HG02840 (cell line): ENCODE measurements around the gene ALOX5.
"Not testable (repeated sequence)": the region's sequence is repeated elsewhere in the genome, so short reads cannot be mapped to it uniquely, and the experiment has no call there.

Source experiments
- ATAC-seq: cut with Tn5 transposase; IDR thresholded peaks from one replicate; pipeline ENCODE4 v1.9.1; 2021; ENCODE audit warnings: mild to moderate bottlenecking, moderate library complexity, moderate number of reproducible peaks; ENCODE audit not compliant: unreplicated experiment, low FRiP score

The ALOX5 gene

GRCh38 chr10:45403151-45403550, 29.1 kb downstream of the ALOX5 start:
- no peak for ATAC-seq

GRCh38 chr10:45404087-45404769, 30.2 kb downstream of the ALOX5 start:
- ATAC-seq, result no peak

DNA sequence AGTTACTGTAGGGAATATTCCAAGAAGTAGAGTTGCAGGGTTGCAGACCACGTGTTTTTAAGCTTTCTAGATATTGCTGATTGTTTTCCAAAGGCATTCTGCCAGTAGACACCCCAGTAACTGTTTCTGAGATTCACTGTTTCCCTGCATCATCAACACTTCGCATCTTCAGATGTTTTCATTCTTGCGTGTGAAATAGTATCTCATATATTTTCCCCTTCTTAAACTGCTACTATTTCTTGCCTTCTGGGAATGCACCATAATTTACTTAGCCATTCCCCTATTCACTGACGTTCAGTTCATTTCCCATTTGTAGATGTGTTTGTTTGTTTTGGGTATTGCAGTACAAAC, 30.7 kb downstream of the ALOX5 start:
- ATAC-seq, result no peak

- no peak for ATAC-seq
Measured at GRCh38 chr10:45407542-45407941, 33.5 kb downstream of the ALOX5 start.

DNA sequence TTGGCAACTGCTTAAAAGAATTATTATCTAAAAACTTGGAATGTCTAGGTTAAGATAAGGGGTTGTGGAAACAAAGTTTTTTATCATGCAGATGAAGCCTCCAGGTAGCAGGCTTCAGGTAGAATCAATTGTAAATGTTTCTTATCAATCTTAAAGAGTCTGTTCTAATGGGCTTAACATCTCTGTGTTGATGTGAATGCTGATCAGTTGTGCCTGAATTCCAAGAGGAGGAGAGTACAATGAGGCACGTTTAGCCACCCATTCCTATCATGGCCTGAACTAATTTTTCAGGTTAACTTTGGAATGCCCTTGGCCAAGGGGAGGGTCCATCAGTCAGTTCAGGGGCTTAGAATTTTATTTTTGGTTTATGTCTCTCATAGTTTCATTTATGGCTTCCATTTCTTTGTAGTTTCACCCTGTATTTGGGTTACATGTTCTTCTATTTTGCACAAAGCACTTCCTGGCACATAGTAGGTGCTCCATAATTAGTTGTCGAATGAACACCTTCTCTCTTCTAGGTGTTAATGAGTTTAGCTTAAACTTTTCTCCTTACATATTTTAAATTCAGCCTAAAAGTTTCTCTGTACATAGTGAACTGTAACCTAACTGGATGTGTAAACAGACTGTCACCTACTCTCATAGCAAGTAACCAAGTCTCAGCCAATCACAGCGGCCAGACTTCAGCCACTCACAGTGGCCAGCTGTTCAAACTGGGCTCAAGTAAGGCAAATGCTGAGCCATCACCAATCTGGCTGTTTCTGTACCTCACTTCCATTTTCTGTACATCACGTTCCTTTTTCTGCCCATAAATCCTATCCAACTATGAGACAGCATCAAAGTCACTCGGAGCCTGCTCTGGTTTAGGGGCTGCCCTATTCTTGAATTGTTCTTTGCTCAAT, 34.7 kb downstream of the ALOX5 start:
- ATAC-seq, result no peak

DNA sequence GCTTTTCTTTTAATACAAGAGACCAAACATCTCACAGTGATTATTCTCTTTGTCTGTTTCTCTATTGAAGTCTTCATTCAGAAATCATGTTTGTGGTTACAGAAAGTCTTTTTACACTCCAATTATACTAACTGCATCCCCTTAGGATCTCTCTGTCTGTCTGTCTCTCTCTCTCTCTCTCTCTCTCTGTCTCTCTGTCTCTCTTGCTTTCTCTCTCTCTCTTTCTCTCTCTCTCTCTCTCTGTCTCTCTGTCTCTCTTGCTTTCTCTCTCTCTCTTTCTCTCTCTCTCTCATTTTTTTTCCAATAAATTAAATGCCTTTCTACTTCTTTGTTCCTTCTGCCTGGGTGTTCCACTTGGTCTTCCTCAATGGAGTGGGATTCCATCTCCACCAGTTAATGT, 35.3 kb downstream of the ALOX5 start:
- not testable (repeated sequence) for ATAC-seq

DNA sequence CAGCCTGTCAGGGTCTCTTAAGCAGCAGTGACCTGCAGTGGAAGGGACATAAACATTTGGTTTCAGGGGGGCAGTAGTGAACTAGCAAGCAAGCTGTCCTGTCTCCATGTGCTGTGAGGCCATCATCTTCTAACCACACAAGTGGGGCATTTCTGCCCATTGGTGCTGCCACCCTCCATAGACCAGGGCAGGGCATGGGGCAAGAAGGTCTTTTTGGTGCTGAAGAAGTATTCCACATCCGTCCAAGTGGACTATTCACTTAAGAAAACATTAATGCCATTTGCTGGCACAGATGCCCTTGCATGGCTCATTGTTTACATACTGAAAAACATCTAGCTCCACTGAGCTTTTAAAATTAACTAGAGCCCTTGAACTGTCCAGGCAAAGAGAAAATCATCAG, 35.8 kb downstream of the ALOX5 start:
- ATAC-seq, result no peak

GRCh38 chr10:45410489-45410806, 36.4 kb downstream of the ALOX5 start:
- no peak for ATAC-seq

GRCh38 chr10:45410807-45411606, 37.0 kb downstream of the ALOX5 start:
- no peak for ATAC-seq

DNA sequence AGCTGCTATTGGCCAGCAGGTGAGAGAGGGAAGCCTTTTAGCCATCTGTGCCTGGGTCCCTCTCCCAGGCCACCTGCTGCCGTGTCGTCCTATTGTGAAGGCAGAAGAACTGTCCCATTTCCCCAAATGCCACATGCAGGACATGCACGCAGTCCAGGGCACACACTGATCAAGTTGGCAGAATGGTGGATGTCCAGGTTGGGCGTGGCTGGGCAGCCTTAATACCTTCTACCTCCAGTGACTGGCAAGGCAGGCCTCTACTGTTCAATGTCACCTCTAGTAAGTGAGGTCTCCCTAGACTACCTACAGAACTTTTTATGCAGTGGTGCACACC, 37.6 kb downstream of the ALOX5 start:
- ATAC-seq, result no peak

DNA sequence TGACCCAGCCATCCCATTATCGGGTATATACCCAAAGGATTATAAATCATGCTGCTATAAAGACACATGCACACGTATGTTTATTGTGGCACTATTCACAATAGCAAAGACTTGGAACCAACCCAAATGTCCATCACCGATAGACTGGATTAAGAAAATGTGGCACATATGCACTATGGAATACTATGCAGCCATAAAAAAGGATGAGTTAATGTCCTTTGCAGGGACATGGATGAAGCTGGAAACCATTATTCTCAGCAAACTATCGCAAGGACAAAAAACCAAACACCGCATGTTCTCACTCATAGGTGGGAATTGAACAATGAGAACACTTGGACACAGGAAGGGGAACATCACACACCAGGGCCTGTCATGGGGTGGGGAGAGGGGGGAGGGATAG, 41.0 kb downstream of the ALOX5 start:
- ATAC-seq, result not testable (repeated sequence)

DNA sequence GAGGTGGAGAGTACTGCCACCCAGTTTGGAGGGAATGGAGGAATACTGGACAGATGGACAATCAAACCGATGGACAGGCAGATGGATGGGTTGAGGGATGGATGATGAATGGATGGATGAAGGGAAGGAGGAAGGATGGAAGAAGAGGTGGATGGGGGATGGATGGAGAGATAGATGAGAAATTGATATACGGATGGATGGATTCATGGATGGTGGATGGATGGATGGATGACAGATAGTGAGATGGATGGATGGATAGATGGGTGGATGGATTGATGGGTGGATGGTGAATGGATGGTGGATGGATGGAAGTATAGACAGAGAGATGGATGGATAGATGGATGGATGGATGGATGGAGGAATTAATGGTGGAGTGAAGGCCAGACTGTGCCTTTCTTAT, 42.6 kb downstream of the ALOX5 start:
- no peak for ATAC-seq

DNA sequence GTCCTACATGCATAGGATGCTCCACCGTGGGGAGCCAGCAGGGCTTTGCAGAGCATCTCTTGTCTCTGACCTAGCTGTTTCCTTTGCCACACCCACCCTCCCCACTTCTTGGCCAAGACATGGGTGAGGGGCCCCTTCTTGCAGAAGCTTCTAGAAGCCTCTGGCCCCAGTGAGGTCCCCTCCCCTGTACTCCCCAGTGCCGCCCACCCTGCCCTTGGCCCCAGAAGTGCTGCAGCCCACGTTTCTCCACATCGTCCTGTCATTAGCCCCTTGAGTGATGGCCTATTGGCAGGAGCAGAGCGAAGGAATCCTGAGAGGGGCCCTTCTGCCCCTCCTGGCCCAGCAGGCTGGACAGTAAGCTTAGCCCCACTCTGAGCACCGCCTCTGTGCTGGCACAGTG, 43.7 kb downstream of the ALOX5 start:
- ATAC-seq, result no peak

GRCh38 chr10:45418417-45418848, 44.4 kb downstream of the ALOX5 start:
- ATAC-seq, result no peak

- peak; percentile 42 for ATAC-seq
Measured at GRCh38 chr10:45418849-45419675, 45.0 kb downstream of the ALOX5 start.

DNA sequence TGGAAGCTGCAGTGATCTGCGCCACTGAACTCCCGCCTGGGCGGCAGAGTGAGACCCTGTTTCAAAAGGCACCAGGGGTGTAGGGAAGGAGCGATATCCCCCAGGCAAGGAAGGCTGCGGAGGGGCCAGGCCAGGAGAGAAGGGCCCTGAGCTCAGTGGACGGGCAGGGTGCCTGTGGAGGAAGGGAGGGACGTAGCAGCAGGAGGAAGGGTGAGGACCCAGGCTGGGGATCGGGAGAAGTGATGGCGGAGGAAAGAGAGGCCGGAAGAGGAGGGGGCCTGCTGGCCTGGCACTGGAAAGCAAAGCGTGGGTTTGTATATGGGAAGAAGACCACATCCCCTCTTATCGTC, 45.6 kb downstream of the ALOX5 start:
- ATAC-seq, result no peak

DNA sequence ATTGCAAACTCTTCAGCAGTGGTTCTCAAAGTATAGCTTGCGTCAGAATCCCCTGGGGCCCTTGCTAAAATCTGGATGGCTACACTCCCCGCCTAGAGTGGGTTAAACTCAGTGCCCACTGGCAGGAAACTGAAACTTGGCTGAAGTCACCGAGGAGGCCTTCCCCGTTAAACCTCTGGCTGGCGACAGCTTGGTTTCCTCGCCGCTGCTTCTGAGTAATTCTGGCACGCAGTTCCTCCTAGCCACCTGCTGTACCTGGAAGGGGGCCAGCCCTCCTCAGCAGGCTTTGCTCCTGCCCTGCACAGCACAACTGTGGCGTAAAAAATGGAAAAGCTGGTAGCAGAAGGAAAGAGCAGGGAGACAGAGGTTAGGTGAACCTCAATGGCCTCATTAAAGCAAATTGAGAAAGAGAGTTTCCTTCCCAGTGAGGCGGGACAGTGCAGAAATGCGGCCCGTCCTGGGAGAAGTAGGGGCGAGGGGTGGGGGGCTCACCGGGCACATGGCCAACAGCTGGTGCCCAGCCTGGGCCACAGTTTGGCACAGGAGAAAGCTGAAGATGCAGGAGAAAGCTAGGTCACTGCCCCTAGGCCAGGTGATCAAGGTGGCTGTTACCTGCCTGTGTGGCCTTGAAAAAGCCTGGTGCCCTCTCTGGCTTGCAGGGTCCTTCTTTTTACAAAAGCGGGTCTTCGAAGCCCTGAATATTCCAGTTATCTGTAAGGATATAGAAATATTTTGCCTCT, 46.6 kb downstream of the ALOX5 start:
- ATAC-seq, result peak; percentile 47

- ATAC-seq, result no peak
Measured at GRCh38 chr10:45421221-45422097, 47.4 kb downstream of the ALOX5 start.
